Activated CD8-positive, alpha-beta memory T cell treated with anti-CD3 and anti-CD28 coated beads for 36 hours (primary cell): ENCODE measurements around the gene HHATL. TPM values are rescaled to one million over a fixed set of nuclear protein-coding genes. Genes with fewer than 3 reads are reported as not detected.

Source experiments
- CTCF ChIA-PET: fragments of 350-600 bp; sonication (Branson Sonifier 250); formaldehyde crosslinking; loops from one replicate; lab custom pipeline; 2021; ENCODE audit warnings: antibody characterized with exemption; lab: Charles Lee
- POLR2A ChIA-PET: fragments of 350-600 bp; sonication (Branson Sonifier 250); formaldehyde crosslinking; loops from one replicate; lab custom pipeline; 2021; ENCODE audit warnings: antibody characterized with exemption; lab: Charles Lee
- total RNA-seq, 2 experiments: library from RNA; stranded (reverse); gene quantifications; one replicate each; pipeline ENCODE4 v1.2.3, GENCODE V29; 2021

HHATL gene
- total RNA-seq, 2 experiments from 2014 or later, result not detected

- POLR2A ChIA-PET, result no interaction called here
- CTCF ChIA-PET, result interaction anchor here (0.6 kb wide), 1 partner anchor 105 kb away, joined by 3 read pairs; no protein-coding TSS in a partner anchor
Measured at GRCh38 chr3:42719002-42719401, 16.4 kb upstream of the HHATL start.

- CTCF ChIA-PET, result no interaction called here
- POLR2A ChIA-PET, result no interaction called here
Measured at GRCh38 chr3:42718338-42718737, 15.7 kb upstream of the HHATL start.

- POLR2A ChIA-PET, result no interaction called here
- CTCF ChIA-PET, result interaction anchor here (0.7 kb wide), 1 partner anchor 420 kb away, joined by 5 read pairs; no protein-coding TSS in a partner anchor
Measured at GRCh38 chr3:42717306-42717705, 14.7 kb upstream of the HHATL start.

GRCh38 chr3:42714171-42714852 lies 11.7 kb upstream of the HHATL start:
- CTCF ChIA-PET, result interaction anchor here (0.6 kb wide), 1 partner anchor 126 kb away, joined by 3 read pairs; no protein-coding TSS in a partner anchor

GRCh38 chr3:42713747-42714146 lies 11.1 kb upstream of the HHATL start:
- POLR2A ChIA-PET, result no interaction called here

More at GRCh38 chr3:42714171-42714852, 11.7 kb upstream of the HHATL start:
- POLR2A ChIA-PET, result no interaction called here

GRCh38 chr3:42712688-42713372 lies 10.2 kb upstream of the HHATL start:
- ChIA-PET POLR2A (no interaction called here), CTCF (no interaction called here)

More at GRCh38 chr3:42713747-42714146, 11.1 kb upstream of the HHATL start:
- CTCF ChIA-PET, result interaction anchor here (0.6 kb wide), 1 partner anchor 127 kb away, joined by 3 read pairs; no protein-coding TSS in a partner anchor

- CTCF ChIA-PET, result no interaction called here
- POLR2A ChIA-PET, result no interaction called here
Measured at GRCh38 chr3:42712344-42712648, 9.7 kb upstream of the HHATL start.

GRCh38 chr3:42711491-42712343 lies 9.1 kb upstream of the HHATL start:
- CTCF ChIA-PET, result interaction anchor here (0.8 kb wide), 1 partner anchor 44 kb away, joined by 3 read pairs; no protein-coding TSS in a partner anchor
- POLR2A ChIA-PET, result no interaction called here

- POLR2A ChIA-PET, result interaction anchor here (0.7 kb wide), 1 partner anchor 20 kb away, joined by 4 read pairs; no protein-coding TSS in a partner anchor
- CTCF ChIA-PET, result interaction anchor here (0.6 kb wide), 1 partner anchor 97 kb away, joined by 3 read pairs; no protein-coding TSS in a partner anchor
Measured at GRCh38 chr3:42710323-42711021, 7.9 kb upstream of the HHATL start.

GRCh38 chr3:42709621-42710020 lies 7.0 kb upstream of the HHATL start:
- CTCF ChIA-PET, result interaction anchor here (0.6 kb wide), 1 partner anchor 97 kb away, joined by 3 read pairs; no protein-coding TSS in a partner anchor
- POLR2A ChIA-PET, result interaction anchor here (0.7 kb wide), 1 partner anchor 19 kb away, joined by 4 read pairs; no protein-coding TSS in a partner anchor

- POLR2A ChIA-PET, result no interaction called here
- CTCF ChIA-PET, result no interaction called here
Measured at GRCh38 chr3:42708611-42709151, 6.1 kb upstream of the HHATL start.

- ChIA-PET CTCF (no interaction called here), POLR2A (no interaction called here)
Measured at GRCh38 chr3:42707620-42708355, 5.2 kb upstream of the HHATL start.

GRCh38 chr3:42706721-42707619 lies 4.4 kb upstream of the HHATL start:
- POLR2A ChIA-PET, result no interaction called here
- CTCF ChIA-PET, result no interaction called here

GRCh38 chr3:42705962-42706585 lies 3.5 kb upstream of the HHATL start:
- ChIA-PET POLR2A (no interaction called here), CTCF (no interaction called here)

- POLR2A ChIA-PET, result no interaction called here
- CTCF ChIA-PET, result no interaction called here
Measured at GRCh38 chr3:42705058-42705767, 2.6 kb upstream of the HHATL start.
